ENCODE results near the gene TNFRSF4. TPM values are rescaled to one million over a fixed set of nuclear protein-coding genes. Genes with fewer than 3 reads are reported as not detected.

TNFRSF4 gene
- total and polyA plus RNA-seq, 4 donors: 0.08 to 0.35 (median 0.15) TPM; not detected in 1

- TF ChIP-seq RXRA (IDR thresholded peaks at IDR 0.05) (no peak), NR2F2 (IDR thresholded peaks at IDR 0.05) (no peak), EGR1 (IDR thresholded peaks at IDR 0.05; ENCODE audit: low read depth in 2 of 2) (no peak), GABPA (IDR thresholded peaks at IDR 0.05 in 1 of 2, conservative IDR thresholded peaks at IDR 0.05 in 1 of 2) (no peak), REST (IDR thresholded peaks at IDR 0.05) (no peak), HNF4A (conservative IDR thresholded peaks at IDR 0.05) (no peak), SP1 (IDR thresholded peaks at IDR 0.05) (no peak), ZBTB33 (IDR thresholded peaks at IDR 0.05) (no peak), MAX (IDR thresholded peaks at IDR 0.05) (no peak), CTCF (IDR thresholded peaks at IDR 0.05; ENCODE audit: low read depth, low read length, missing input control) (no peak), RAD21 (IDR thresholded peaks at IDR 0.05) (no peak), FOXA2 (IDR thresholded peaks at IDR 0.05) (no peak), FOXA1 (IDR thresholded peaks at IDR 0.05) (no peak), JUND (IDR thresholded peaks at IDR 0.05) (no peak), TAF1 (conservative IDR thresholded peaks at IDR 0.05) (no peak), ATF3 (IDR thresholded peaks at IDR 0.05) (no peak), YY1 (IDR thresholded peaks at IDR 0.05) (no peak)
- H3K4me1 ChIP-seq (ENCODE audit: control insufficient read depth in 4 of 4, insufficient read depth in 4 of 4, low read length in 3 of 4): peaks cover 9 to 24% (median 13%) of the 10 kb centered on the region in 4 donors
- DNase-seq (ENCODE audit: low spot score): no peak
- no peak overlapping the region for H3K9ac ChIP-seq (ENCODE audit: low read depth in 1 of 2, low read length in 2 of 2)
- no peak overlapping the region for H3K4me3 ChIP-seq (ENCODE audit: low read depth in 1 of 3, low read length in 3 of 3)
- H3K9me3 ChIP-seq (ENCODE audit: control insufficient read depth in 4 of 4, low read length in 3 of 4): no peaks in the 10 kb centered on the region
- no peaks in the 10 kb centered on the region for H3K27me3 ChIP-seq (ENCODE audit: control insufficient read depth in 4 of 4, insufficient read depth in 4 of 4, low read length in 3 of 4)
- H3K27ac ChIP-seq (ENCODE audit: low read depth in 1 of 2, low read length in 2 of 2): peak overlapping the region in 1 of 2 donors; percentile 12
- H3K36me3 ChIP-seq (ENCODE audit: control insufficient read depth in 4 of 4, insufficient read depth in 3 of 4, low read depth in 1 of 4, low read length in 3 of 4): no peaks in the 10 kb centered on the region
- 80% methylated on average over 15 of the region's 15 CpGs for WGBS
Observed at GRCh38 chr1:1239227-1239613, 25.3 kb upstream of the TNFRSF4 start.
